GM12865 (cell line): Measurements from ENCODE around the gene RUBCNL.
A peak's percentile ranks its signal among the peaks of the same experiment; 100 is the strongest.

Source experiments
- DNase-seq: peaks from one replicate; pipeline ENCODE4 v3.0.0; 2010; ENCODE audit warnings: low read depth
- H3K4me3 ChIP-seq: 2 replicates; pipeline ENCODE4 v1.5.1; 2011; ENCODE audit warnings: mild to moderate bottlenecking, low read depth, low read length, control low read depth
- TF ChIP-seq, protein P1 (sequence below): IDR thresholded peaks from 2 replicates; pipeline ENCODE4 v1.5.1; 2011; ENCODE audit warnings: low read length, control low read depth, low read depth, inconsistent platforms; ENCODE audit not compliant: insufficient read depth; ENCODE audit errors: missing control alignments

Gene RUBCNL

GRCh38 chr13:46361276-46361934 is 25.6 kb downstream of the RUBCNL start:
- H3K4me3 ChIP-seq = no peak overlapping the region
- TF ChIP-seq, protein P1, sequence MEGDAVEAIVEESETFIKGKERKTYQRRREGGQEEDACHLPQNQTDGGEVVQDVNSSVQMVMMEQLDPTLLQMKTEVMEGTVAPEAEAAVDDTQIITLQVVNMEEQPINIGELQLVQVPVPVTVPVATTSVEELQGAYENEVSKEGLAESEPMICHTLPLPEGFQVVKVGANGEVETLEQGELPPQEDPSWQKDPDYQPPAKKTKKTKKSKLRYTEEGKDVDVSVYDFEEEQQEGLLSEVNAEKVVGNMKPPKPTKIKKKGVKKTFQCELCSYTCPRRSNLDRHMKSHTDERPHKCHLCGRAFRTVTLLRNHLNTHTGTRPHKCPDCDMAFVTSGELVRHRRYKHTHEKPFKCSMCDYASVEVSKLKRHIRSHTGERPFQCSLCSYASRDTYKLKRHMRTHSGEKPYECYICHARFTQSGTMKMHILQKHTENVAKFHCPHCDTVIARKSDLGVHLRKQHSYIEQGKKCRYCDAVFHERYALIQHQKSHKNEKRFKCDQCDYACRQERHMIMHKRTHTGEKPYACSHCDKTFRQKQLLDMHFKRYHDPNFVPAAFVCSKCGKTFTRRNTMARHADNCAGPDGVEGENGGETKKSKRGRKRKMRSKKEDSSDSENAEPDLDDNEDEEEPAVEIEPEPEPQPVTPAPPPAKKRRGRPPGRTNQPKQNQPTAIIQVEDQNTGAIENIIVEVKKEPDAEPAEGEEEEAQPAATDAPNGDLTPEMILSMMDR = no peak
- DNase-seq = no peak

DNA sequence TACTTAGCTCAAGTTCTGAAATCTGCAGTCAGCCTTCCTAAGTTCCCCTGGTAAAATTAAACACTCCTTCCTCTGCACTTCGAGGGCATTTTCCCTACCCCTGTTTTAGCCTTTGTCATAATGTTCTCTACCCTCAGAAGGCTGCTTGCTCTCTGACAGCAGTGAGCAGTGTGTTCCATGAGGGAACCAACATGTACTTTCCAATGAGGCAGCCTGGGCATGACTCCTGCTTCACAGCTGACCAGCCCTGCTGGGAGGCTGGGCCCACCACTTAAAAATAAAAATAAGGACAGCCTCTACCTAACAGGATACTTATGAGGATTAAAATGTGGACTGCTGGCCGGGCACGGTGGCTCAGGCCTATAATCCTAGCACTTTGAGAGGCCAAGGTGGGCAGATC is 26.4 kb downstream of the RUBCNL start:
- no peak overlapping the region for H3K4me3 ChIP-seq
- TF ChIP-seq, protein P1 = no peak

GRCh38 chr13:46359714-46360113 is 27.3 kb downstream of the RUBCNL start:
- TF ChIP-seq, protein P1 = no peak
- H3K4me3 ChIP-seq = no peak overlapping the region
- DNase-seq = no peak

More for the DNA sequence above, 26.4 kb downstream of the RUBCNL start:
- no peak for DNase-seq

- no peak for DNase-seq
- TF ChIP-seq, protein P1 = no peak
- H3K4me3 ChIP-seq = no peak overlapping the region
Measured at GRCh38 chr13:46355901-46356590, 31.0 kb downstream of the RUBCNL start.

GRCh38 chr13:46355088-46355468 is 32.0 kb downstream of the RUBCNL start:
- H3K4me3 ChIP-seq = no peak overlapping the region
- DNase-seq = no peak
- TF ChIP-seq, protein P1 = no peak

DNA sequence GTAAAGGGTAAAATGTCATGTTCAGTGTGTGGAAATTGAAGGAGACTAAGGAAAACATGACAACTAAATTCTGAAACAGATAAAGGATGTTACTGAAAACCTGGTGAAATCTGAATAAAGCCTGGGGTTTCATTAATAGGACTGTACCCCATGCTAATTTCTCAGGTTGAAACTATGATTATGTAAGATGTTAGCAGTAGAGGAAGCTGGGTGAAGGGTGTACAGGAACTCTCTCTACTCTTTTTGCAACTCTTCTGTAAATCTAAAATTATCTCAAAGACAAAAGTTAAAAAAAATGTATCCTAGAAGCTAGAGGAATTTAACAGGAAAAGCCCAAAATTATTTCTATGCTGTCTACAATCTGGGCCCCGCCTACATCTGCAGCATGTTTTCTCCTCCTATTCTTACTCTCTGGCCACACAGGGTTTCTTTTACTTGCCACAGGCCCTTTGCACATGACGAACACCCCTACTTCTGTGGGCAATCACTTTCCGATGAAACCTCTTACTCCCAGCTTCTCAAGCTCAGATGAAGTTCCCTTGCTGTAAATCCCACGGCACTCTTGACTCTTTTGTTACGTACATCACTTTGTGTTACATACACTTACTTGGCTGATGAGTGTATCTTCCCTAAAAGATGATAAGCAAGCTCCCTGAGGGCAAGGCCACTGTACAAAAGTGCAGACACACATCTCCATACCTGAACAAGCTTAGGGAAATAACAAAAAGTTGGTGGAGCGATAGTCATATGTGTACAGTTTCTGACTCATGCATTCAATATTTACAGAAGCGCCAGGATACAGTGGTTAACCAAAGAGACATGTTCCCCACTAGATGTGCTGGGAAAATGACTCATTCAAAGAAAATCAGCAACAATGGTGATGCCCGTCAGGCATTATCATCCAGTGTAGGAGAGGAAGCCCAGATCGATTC is 32.6 kb downstream of the RUBCNL start:
- TF ChIP-seq, protein P1 = no peak
- peak; percentile 66 for DNase-seq
- no peak overlapping the region for H3K4me3 ChIP-seq
